ENCODE measurements around the gene ICAM5.
"Not testable (repeated sequence)": the region's sequence is repeated elsewhere in the genome, so short reads cannot be mapped to it uniquely, and the experiment has no call there.

Gene ICAM5

GRCh38 chr19:10271543-10272086 lies 18.1 kb upstream of the ICAM5 start:
- Histone ChIP-seq H3K9ac (ENCODE audit: low read length) (no peak overlapping the region), H3K36me3 (ENCODE audit: insufficient read depth, low read length) (no peaks in the 10 kb centered on the region), H3K27ac (ENCODE audit: low read depth, low read length) (no peak overlapping the region), H3K4me3 (ENCODE audit: low read depth in 1 of 2, low read length in 2 of 2) (peak overlapping the region; percentile 7 to 50), H3K4me1 (ENCODE audit: insufficient read depth, low read length) (peaks cover 4% of the 10 kb centered on the region), H3K27me3 (ENCODE audit: control insufficient read depth in 1 of 2, insufficient read depth in 2 of 2, low read length in 2 of 2) (peaks cover 7 to 19% of the 10 kb centered on the region in 2 donors), H3K9me3 (ENCODE audit: low read length) (no peaks in the 10 kb centered on the region)

GRCh38 chr19:10274589-10274988 lies 15.2 kb upstream of the ICAM5 start:
- H3K36me3 ChIP-seq (ENCODE audit: insufficient read depth, low read length), result no peaks in the 10 kb centered on the region

GRCh38 chr19:10277795-10278589 lies 11.8 kb upstream of the ICAM5 start:
- H3K27me3 ChIP-seq (ENCODE audit: control insufficient read depth in 1 of 2, insufficient read depth in 2 of 2, low read length in 2 of 2), result no peaks in the 10 kb centered on the region
- no peaks in the 10 kb centered on the region for H3K36me3 ChIP-seq (ENCODE audit: insufficient read depth, low read length)
- no peak overlapping the region for H3K9ac ChIP-seq (ENCODE audit: low read length)
- no peaks in the 10 kb centered on the region for H3K4me1 ChIP-seq (ENCODE audit: insufficient read depth, low read length)
- no peaks in the 10 kb centered on the region for H3K9me3 ChIP-seq (ENCODE audit: low read length)
- H3K27ac ChIP-seq (ENCODE audit: low read depth, low read length), result no peak overlapping the region
- no peak overlapping the region for H3K4me3 ChIP-seq (ENCODE audit: low read depth in 1 of 2, low read length in 2 of 2)

More at GRCh38 chr19:10274589-10274988, 15.2 kb upstream of the ICAM5 start:
- H3K27me3 ChIP-seq (ENCODE audit: control insufficient read depth in 1 of 2, insufficient read depth in 2 of 2, low read length in 2 of 2), result peaks cover 7 to 18% of the 10 kb centered on the region in 2 donors
- H3K4me1 ChIP-seq (ENCODE audit: insufficient read depth, low read length), result peaks cover 4% of the 10 kb centered on the region
- H3K27ac ChIP-seq (ENCODE audit: low read depth, low read length), result no peak overlapping the region
- no peak overlapping the region for H3K9ac ChIP-seq (ENCODE audit: low read length)
- H3K4me3 ChIP-seq (ENCODE audit: low read depth in 1 of 2, low read length in 2 of 2), result no peak overlapping the region
- H3K9me3 ChIP-seq (ENCODE audit: low read length), result no peaks in the 10 kb centered on the region

GRCh38 chr19:10278935-10279334 lies 10.8 kb upstream of the ICAM5 start:
- H3K4me3 ChIP-seq (ENCODE audit: low read depth in 1 of 2, low read length in 2 of 2), result no peak overlapping the region
- no peaks in the 10 kb centered on the region for H3K36me3 ChIP-seq (ENCODE audit: insufficient read depth, low read length)
- H3K27me3 ChIP-seq (ENCODE audit: control insufficient read depth in 1 of 2, insufficient read depth in 2 of 2, low read length in 2 of 2), result no peaks in the 10 kb centered on the region
- H3K9me3 ChIP-seq (ENCODE audit: low read length), result no peaks in the 10 kb centered on the region
- no peak overlapping the region for H3K27ac ChIP-seq (ENCODE audit: low read depth, low read length)
- no peak overlapping the region for H3K9ac ChIP-seq (ENCODE audit: low read length)
- no peaks in the 10 kb centered on the region for H3K4me1 ChIP-seq (ENCODE audit: insufficient read depth, low read length)

- Histone ChIP-seq H3K9ac (ENCODE audit: low read length) (no peak overlapping the region), H3K36me3 (ENCODE audit: insufficient read depth, low read length) (no peaks in the 10 kb centered on the region), H3K4me1 (ENCODE audit: insufficient read depth, low read length) (no peaks in the 10 kb centered on the region), H3K4me3 (ENCODE audit: low read depth in 1 of 2, low read length in 2 of 2) (no peak overlapping the region), H3K27ac (ENCODE audit: low read depth, low read length) (no peak overlapping the region), H3K9me3 (ENCODE audit: low read length) (no peaks in the 10 kb centered on the region), H3K27me3 (ENCODE audit: control insufficient read depth in 1 of 2, insufficient read depth in 2 of 2, low read length in 2 of 2) (no peaks in the 10 kb centered on the region)
These were observed 9.9 kb upstream of the ICAM5 start for GRCh38 chr19:10279737-10280442.

GRCh38 chr19:10282043-10282442 lies 7.7 kb upstream of the ICAM5 start:
- H3K4me1 ChIP-seq (ENCODE audit: insufficient read depth, low read length); H3K27me3 ChIP-seq (ENCODE audit: control insufficient read depth in 1 of 2, insufficient read depth in 2 of 2, low read length in 2 of 2); H3K36me3 ChIP-seq (ENCODE audit: insufficient read depth, low read length): not testable (repeated sequence)

GRCh38 chr19:10283301-10284064 lies 6.3 kb upstream of the ICAM5 start:
- Histone ChIP-seq H3K36me3 (ENCODE audit: insufficient read depth, low read length) (no peaks in the 10 kb centered on the region), H3K27ac (ENCODE audit: low read depth, low read length) (no peak overlapping the region), H3K9me3 (ENCODE audit: low read length) (no peaks in the 10 kb centered on the region), H3K9ac (ENCODE audit: low read length) (no peak overlapping the region), H3K27me3 (ENCODE audit: control insufficient read depth in 1 of 2, insufficient read depth in 2 of 2, low read length in 2 of 2) (peaks cover 10 to 19% of the 10 kb centered on the region in 2 donors), H3K4me3 (ENCODE audit: low read depth in 1 of 2, low read length in 2 of 2) (no peak overlapping the region), H3K4me1 (ENCODE audit: insufficient read depth, low read length) (no peaks in the 10 kb centered on the region)

More at GRCh38 chr19:10282043-10282442, 7.7 kb upstream of the ICAM5 start:
- H3K27ac ChIP-seq (ENCODE audit: low read depth, low read length); H3K9ac ChIP-seq (ENCODE audit: low read length); H3K9me3 ChIP-seq (ENCODE audit: low read length); H3K4me3 ChIP-seq (ENCODE audit: low read depth in 1 of 2, low read length in 2 of 2): not testable (repeated sequence)

- H3K36me3 ChIP-seq (ENCODE audit: insufficient read depth, low read length), result no peaks in the 10 kb centered on the region
- peaks cover 18 to 27% of the 10 kb centered on the region in 2 donors for H3K27me3 ChIP-seq (ENCODE audit: control insufficient read depth in 1 of 2, insufficient read depth in 2 of 2, low read length in 2 of 2)
- H3K27ac ChIP-seq (ENCODE audit: low read depth, low read length), result no peak overlapping the region
- H3K9ac ChIP-seq (ENCODE audit: low read length), result no peak overlapping the region
- peaks cover 6% of the 10 kb centered on the region for H3K4me1 ChIP-seq (ENCODE audit: insufficient read depth, low read length)
- no peaks in the 10 kb centered on the region for H3K9me3 ChIP-seq (ENCODE audit: low read length)
- H3K4me3 ChIP-seq (ENCODE audit: low read depth in 1 of 2, low read length in 2 of 2), result no peak overlapping the region
These were observed 5.4 kb upstream of the ICAM5 start for GRCh38 chr19:10284065-10284959.

- Histone ChIP-seq H3K9me3 (ENCODE audit: low read length) (no peaks in the 10 kb centered on the region), H3K27me3 (ENCODE audit: control insufficient read depth in 1 of 2, insufficient read depth in 2 of 2, low read length in 2 of 2) (peaks cover 21 to 33% of the 10 kb centered on the region in 2 donors), H3K4me3 (ENCODE audit: low read depth in 1 of 2, low read length in 2 of 2) (no peak overlapping the region), H3K27ac (ENCODE audit: low read depth, low read length) (no peak overlapping the region), H3K36me3 (ENCODE audit: insufficient read depth, low read length) (no peaks in the 10 kb centered on the region), H3K9ac (ENCODE audit: low read length) (no peak overlapping the region), H3K4me1 (ENCODE audit: insufficient read depth, low read length) (peaks cover 9% of the 10 kb centered on the region)
These were observed 4.8 kb upstream of the ICAM5 start for GRCh38 chr19:10284960-10285278.

- Histone ChIP-seq H3K27ac (ENCODE audit: low read depth, low read length) (no peak overlapping the region), H3K4me3 (ENCODE audit: low read depth in 1 of 2, low read length in 2 of 2) (no peak overlapping the region), H3K27me3 (ENCODE audit: control insufficient read depth in 1 of 2, insufficient read depth in 2 of 2, low read length in 2 of 2) (peaks cover 26 to 38% of the 10 kb centered on the region in 2 donors), H3K9me3 (ENCODE audit: low read length) (no peaks in the 10 kb centered on the region), H3K9ac (ENCODE audit: low read length) (no peak overlapping the region), H3K4me1 (ENCODE audit: insufficient read depth, low read length) (peaks cover 14% of the 10 kb centered on the region), H3K36me3 (ENCODE audit: insufficient read depth, low read length) (no peaks in the 10 kb centered on the region)
These were observed 4.4 kb upstream of the ICAM5 start for GRCh38 chr19:10285393-10285792.

All from muscle layer of colon (tissue), 2 donors.